ENCODE measurements around the gene CLSTN3. TPM values are rescaled to one million over a fixed set of nuclear protein-coding genes. Genes with fewer than 3 reads are reported as not detected.

The CLSTN3 gene
- total and polyA plus RNA-seq, 10 of the 15 experiments (the other 5 are each of a cell fraction or from before 2014, with no cell fraction given): 0.09 to 35.9 (median 11.3) TPM

DNA sequence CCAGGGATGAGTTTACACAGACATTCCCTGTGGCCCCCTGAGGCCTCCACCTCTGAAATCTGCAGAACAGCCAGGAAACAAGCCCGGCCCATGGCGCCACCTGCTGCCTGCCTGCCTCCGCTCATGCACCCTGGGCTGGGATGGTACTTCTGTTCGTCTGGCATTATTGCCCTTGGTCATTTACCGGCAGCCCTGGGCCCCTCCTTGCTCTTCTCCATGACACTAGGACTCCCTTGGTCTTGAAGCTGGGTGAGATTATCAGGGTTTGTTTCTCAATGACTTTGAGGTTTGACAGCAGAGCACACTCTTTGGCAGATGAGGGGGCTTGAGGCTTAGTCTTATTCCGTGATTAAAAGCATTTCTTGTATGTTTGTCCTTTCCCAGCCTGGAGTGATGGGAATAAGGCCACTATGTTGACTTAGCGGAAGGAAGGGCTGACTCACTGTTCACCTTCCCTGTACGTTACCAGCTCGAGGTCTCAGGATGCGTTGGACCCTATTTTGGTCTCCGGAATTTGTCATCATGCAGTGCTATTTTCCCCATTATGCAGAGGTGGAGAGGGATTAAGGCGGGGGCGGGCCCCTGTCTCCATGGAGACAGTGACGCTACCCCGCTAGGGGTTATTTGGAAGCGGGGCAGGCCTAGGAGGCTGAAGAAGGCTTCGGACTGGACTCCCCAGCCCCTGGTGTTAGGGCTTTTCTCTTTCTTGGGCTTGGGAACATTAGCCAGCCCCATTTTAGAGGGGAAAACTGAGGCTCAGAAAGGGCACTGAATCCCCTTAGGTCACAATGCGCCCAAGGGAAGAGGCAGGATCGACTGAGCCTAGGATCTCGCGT, 58.6 kb downstream of the CLSTN3 start (continued):
- TF ChIP-seq POLR2AphosphoS5 (IDR thresholded peaks at IDR 0.05; ENCODE audit: low read length) (no peak), GABPA (IDR thresholded peaks at IDR 0.05; ENCODE audit: low read depth) (no peak), CBX5 (IDR thresholded peaks at IDR 0.05; ENCODE audit: low read depth) (no peak), CBX3 (IDR thresholded peaks at IDR 0.05; ENCODE audit: borderline replicate concordance, low read depth) (no peak), MEF2A (IDR thresholded peaks at IDR 0.05; ENCODE audit: insufficient read depth, low read depth, low read length) (no peak), GATAD2B (conservative IDR thresholded peaks at IDR 0.05; ENCODE audit: low read depth) (no peak), SPI1 (IDR thresholded peaks at IDR 0.05; ENCODE audit: borderline replicate concordance, insufficient read depth, low read depth, low read length) (no peak), SP1 (IDR thresholded peaks at IDR 0.05; ENCODE audit: low read depth, low read length) (no peak), ZNF24 (IDR thresholded peaks at IDR 0.05) (0 out of 2 replicates have a peak, but pooled peaks have one; percentile 20), SMC3 (IDR thresholded peaks at IDR 0.05; ENCODE audit: borderline replicate concordance, low read length) (peak; percentile 40; the same call in 1 of the 2 replicates)
- TF ChIP-seq, protein P1, sequence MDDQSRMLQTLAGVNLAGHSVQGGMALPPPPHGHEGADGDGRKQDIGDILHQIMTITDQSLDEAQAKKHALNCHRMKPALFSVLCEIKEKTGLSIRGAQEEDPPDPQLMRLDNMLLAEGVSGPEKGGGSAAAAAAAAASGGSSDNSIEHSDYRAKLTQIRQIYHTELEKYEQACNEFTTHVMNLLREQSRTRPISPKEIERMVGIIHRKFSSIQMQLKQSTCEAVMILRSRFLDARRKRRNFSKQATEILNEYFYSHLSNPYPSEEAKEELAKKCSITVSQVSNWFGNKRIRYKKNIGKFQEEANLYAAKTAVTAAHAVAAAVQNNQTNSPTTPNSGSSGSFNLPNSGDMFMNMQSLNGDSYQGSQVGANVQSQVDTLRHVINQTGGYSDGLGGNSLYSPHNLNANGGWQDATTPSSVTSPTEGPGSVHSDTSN (IDR thresholded peaks at IDR 0.05; ENCODE audit: insufficient replicate concordance, low read depth, low read length): no peak
